CD4-positive, alpha-beta T cell (primary cell): ENCODE data around the gene MPHOSPH9. TPM values are rescaled to one million over a fixed set of nuclear protein-coding genes. Genes with fewer than 3 reads are reported as not detected.

Source experiments
- ATAC-seq: fragments of 200-7000 bp; cut with Tn5 transposase; one replicate; pipeline ENCODE4 v1.10.0; 2022; ENCODE audit warnings: mild to moderate bottlenecking; ENCODE audit not compliant: poor library complexity
- CTCF ChIA-PET: fragments of 350-600 bp; sonication (Branson Sonifier 250); formaldehyde crosslinking; loops from one replicate; lab custom pipeline; 2021; ENCODE audit warnings: antibody characterized with exemption, inconsistent platforms; lab: Charles Lee
- POLR2A ChIA-PET: fragments of 350-600 bp; sonication (Branson Sonifier 250); formaldehyde crosslinking; loops from one replicate; lab custom pipeline; 2021; ENCODE audit warnings: antibody characterized with exemption, inconsistent platforms; lab: Charles Lee
- DNase-seq, 14 experiments: peaks; one replicate each; pipeline ENCODE4 v3.0.0-alpha.2; 2013 to 2020; ENCODE audit warnings: mixed read lengths in 2 of 14
- H3K27ac ChIP-seq, 2 donors: one replicate each; pipeline versions ENCODE4 v1.5.1 to v1.7.0; 2013; ENCODE audit warnings: low read length in 2 of 2, low read depth in 1 of 2, mild to moderate bottlenecking in 1 of 2
- H3K27me3 ChIP-seq, 2 experiments: 1 replicate in 1 of 2; 2 replicates in 1 of 2; pipeline versions ENCODE4 v1.6.1 to v1.7.0; 2013; ENCODE audit warnings: low read length in 2 of 2, control low read depth in 1 of 2, mild to moderate bottlenecking in 1 of 2, moderate library complexity in 1 of 2; ENCODE audit not compliant: insufficient read depth in 2 of 2, control insufficient read depth in 1 of 2
- H3K36me3 ChIP-seq: one replicate; pipeline ENCODE4 v1.6.1; 2013; ENCODE audit warnings: low read length, control low read depth; ENCODE audit not compliant: insufficient read depth
- H3K4me1 ChIP-seq: one replicate; pipeline ENCODE4 v1.6.1; 2013; ENCODE audit warnings: low read length, control low read depth; ENCODE audit not compliant: insufficient read depth
- H3K4me3 ChIP-seq: one replicate; pipeline ENCODE4 v1.5.1; 2013; ENCODE audit warnings: mild to moderate bottlenecking, low read length, moderate library complexity
- H3K9me3 ChIP-seq, 2 experiments: 1 replicate in 1 of 2; 2 replicates in 1 of 2; pipeline versions ENCODE4 v1.6.1 to v1.7.0; 2013; ENCODE audit warnings: low read length in 2 of 2, mild to moderate bottlenecking in 2 of 2, control low read depth in 1 of 2, moderate library complexity in 1 of 2; ENCODE audit not compliant: control insufficient read depth in 1 of 2, insufficient read depth in 1 of 2
- H3K27ac Mint-ChIP-seq: one replicate; pipeline ENCODE4 v1.8.0; 2020; ENCODE audit warnings: mixed read lengths
- H3K27me3 Mint-ChIP-seq: one replicate; pipeline ENCODE4 v1.8.0; 2021; ENCODE audit warnings: mixed read lengths
- H3K36me3 Mint-ChIP-seq: one replicate; pipeline ENCODE4 v1.8.0; 2021; ENCODE audit warnings: low read depth, mixed read lengths
- H3K4me1 Mint-ChIP-seq: one replicate; pipeline ENCODE4 v1.8.0; 2021; ENCODE audit warnings: low read depth, mixed read lengths
- H3K4me3 Mint-ChIP-seq: one replicate; pipeline ENCODE4 v1.8.0; 2020; ENCODE audit warnings: mild to moderate bottlenecking, mixed read lengths
- H3K9me3 Mint-ChIP-seq: one replicate; pipeline ENCODE4 v1.8.0; 2020; ENCODE audit warnings: mixed read lengths
- intact Hi-C, 2 experiments: fragments of 100-400 bp; cut with DNase I in 1 of 2; cut with micrococcal nuclease in 1 of 2; formaldehyde crosslinking; loops; one replicate each; pipeline versions ENCODE4 v1.15.1 to v1.9.0; 2023 to 2025; cut with DNase I, micrococcal nuclease
- total RNA-seq, 174 experiments: library from RNA in 2 of 174; stranded (reverse) in 2 of 174; gene quantifications; one replicate each; pipeline ENCODE4 v1.2.3 and lab custom pipeline; 2021 to 2026
- TF ChIP-seq, protein P1 (sequence below): fragments of 200-600 bp; IDR thresholded peaks from one replicate; pipeline ENCODE4 v1.8.0; 2022; ENCODE audit warnings: antibody characterized with exemption, mild to moderate bottlenecking

MPHOSPH9 gene
- total RNA-seq, 2 experiments from 2014 or later = 80.9 to 84.5 TPM

- H3K9me3 ChIP-seq = no peaks in the 10 kb centered on the region
- no peak for ATAC-seq
- intact Hi-C loops = no loop called here
- no peak overlapping the region for H3K4me3 ChIP-seq
- H3K4me1 ChIP-seq = peaks cover 9% of the 10 kb centered on the region
- H3K9me3 Mint-ChIP-seq = no peaks in the 10 kb centered on the region
- no peaks in the 10 kb centered on the region for H3K27me3 Mint-ChIP-seq
- no peak for DNase-seq
- ChIA-PET CTCF (interaction anchor here (1.1 to 1.3 kb wide), 2 partner anchors 16 to 101 kb away, joined by 3 read pairs; no protein-coding TSS in a partner anchor), POLR2A (interaction anchor here (0.6 to 1.9 kb wide), 4 partner anchors 9 to 330 kb away, joined by 3 to 10 read pairs (median 7); partner anchors contain the start of genes MPHOSPH9 and MTRFR)
- no peaks in the 10 kb centered on the region for H3K36me3 Mint-ChIP-seq
- no peak overlapping the region for H3K27ac ChIP-seq
- TF ChIP-seq, protein P1, sequence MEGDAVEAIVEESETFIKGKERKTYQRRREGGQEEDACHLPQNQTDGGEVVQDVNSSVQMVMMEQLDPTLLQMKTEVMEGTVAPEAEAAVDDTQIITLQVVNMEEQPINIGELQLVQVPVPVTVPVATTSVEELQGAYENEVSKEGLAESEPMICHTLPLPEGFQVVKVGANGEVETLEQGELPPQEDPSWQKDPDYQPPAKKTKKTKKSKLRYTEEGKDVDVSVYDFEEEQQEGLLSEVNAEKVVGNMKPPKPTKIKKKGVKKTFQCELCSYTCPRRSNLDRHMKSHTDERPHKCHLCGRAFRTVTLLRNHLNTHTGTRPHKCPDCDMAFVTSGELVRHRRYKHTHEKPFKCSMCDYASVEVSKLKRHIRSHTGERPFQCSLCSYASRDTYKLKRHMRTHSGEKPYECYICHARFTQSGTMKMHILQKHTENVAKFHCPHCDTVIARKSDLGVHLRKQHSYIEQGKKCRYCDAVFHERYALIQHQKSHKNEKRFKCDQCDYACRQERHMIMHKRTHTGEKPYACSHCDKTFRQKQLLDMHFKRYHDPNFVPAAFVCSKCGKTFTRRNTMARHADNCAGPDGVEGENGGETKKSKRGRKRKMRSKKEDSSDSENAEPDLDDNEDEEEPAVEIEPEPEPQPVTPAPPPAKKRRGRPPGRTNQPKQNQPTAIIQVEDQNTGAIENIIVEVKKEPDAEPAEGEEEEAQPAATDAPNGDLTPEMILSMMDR = no peak
- H3K4me3 Mint-ChIP-seq = no peak overlapping the region
- H3K36me3 ChIP-seq = no peaks in the 10 kb centered on the region
- H3K4me1 Mint-ChIP-seq = peaks cover 70% of the 10 kb centered on the region
- H3K27ac Mint-ChIP-seq = peak overlapping the region; percentile 54
- H3K27me3 ChIP-seq = no peaks in the 10 kb centered on the region
Observed at GRCh38 chr12:123143736-123144461, 89.0 kb downstream of the MPHOSPH9 start.

- H3K4me3 ChIP-seq = no peak overlapping the region
- H3K9me3 Mint-ChIP-seq = no peaks in the 10 kb centered on the region
Observed at GRCh38 chr12:123142921-123143735, 89.8 kb downstream of the MPHOSPH9 start.

DNA sequence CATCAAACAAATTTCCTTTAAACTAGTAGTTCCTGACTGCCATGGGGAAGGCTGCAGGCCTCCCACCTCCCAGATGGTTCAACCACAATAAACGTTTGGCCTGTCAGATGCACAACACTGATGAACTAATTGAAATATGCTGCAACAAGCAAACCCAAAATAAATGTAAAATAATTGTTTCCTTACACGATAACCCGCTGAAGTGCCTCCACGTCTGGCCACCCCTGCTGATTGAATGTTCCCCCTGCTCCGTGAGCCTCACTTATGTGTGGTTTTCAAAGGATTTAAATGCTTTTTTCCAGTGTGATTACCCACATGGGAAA lies 90.5 kb downstream of the MPHOSPH9 start:
- DNase-seq (no peak), ATAC-seq (no peak)
- no peak overlapping the region for H3K4me3 Mint-ChIP-seq
- peak overlapping the region; percentile 54 for H3K27ac Mint-ChIP-seq
- intact Hi-C loops = no loop called here
- TF ChIP-seq, protein P1 = no peak
- no peak overlapping the region for H3K4me3 ChIP-seq
- no peaks in the 10 kb centered on the region for H3K27me3 Mint-ChIP-seq
- peaks cover 57% of the 10 kb centered on the region for H3K4me1 Mint-ChIP-seq
- no peaks in the 10 kb centered on the region for H3K9me3 ChIP-seq
- no peaks in the 10 kb centered on the region for H3K36me3 ChIP-seq
- CTCF ChIA-PET = no interaction called here
- no peaks in the 10 kb centered on the region for H3K9me3 Mint-ChIP-seq
- H3K4me1 ChIP-seq = peaks cover 9% of the 10 kb centered on the region
- H3K27me3 ChIP-seq = no peaks in the 10 kb centered on the region
- no peak overlapping the region for H3K27ac ChIP-seq
- POLR2A ChIA-PET = interaction anchor here (1.5 to 1.7 kb wide), 2 partner anchors 22 to 67 kb away, joined by 3 to 10 read pairs; no protein-coding TSS in a partner anchor
- no peaks in the 10 kb centered on the region for H3K36me3 Mint-ChIP-seq

More at GRCh38 chr12:123142921-123143735, 89.8 kb downstream of the MPHOSPH9 start:
- Mint-ChIP-seq H3K36me3 (no peaks in the 10 kb centered on the region), H3K27me3 (no peaks in the 10 kb centered on the region), H3K4me3 (no peak overlapping the region), H3K27ac (peak overlapping the region; percentile 54), H3K4me1 (peaks cover 62% of the 10 kb centered on the region)
- ATAC-seq (no peak), DNase-seq (peak in 1 of 14 experiments; percentile 32)
- intact Hi-C loops = no loop called here
- Histone ChIP-seq H3K9me3 (no peaks in the 10 kb centered on the region), H3K4me1 (peaks cover 9% of the 10 kb centered on the region), H3K27ac (no peak overlapping the region), H3K27me3 (no peaks in the 10 kb centered on the region), H3K36me3 (no peaks in the 10 kb centered on the region)
- TF ChIP-seq, protein P1 = no peak
- POLR2A ChIA-PET = interaction anchor here (0.6 to 1.9 kb wide), 5 partner anchors 9 to 330 kb away, joined by 3 to 10 read pairs (median 5); partner anchors contain the start of genes MPHOSPH9 and MTRFR
- CTCF ChIA-PET = interaction anchor here (1.1 kb wide), 1 partner anchor 100 kb away, joined by 3 read pairs; no protein-coding TSS in a partner anchor
